ENCODE data around the gene MUTYH.

MUTYH gene

GRCh38 chr1:45348966-45349677 lies 8.9 kb upstream of the MUTYH start:
- no peak for DNase-seq (ENCODE audit: low read depth, low spot score)

- no peak for DNase-seq (ENCODE audit: low read depth, low spot score)
Observed at GRCh38 chr1:45348609-45348965, 8.3 kb upstream of the MUTYH start.

- no peak for DNase-seq (ENCODE audit: low read depth, low spot score)
Observed at GRCh38 chr1:45348020-45348419, 7.8 kb upstream of the MUTYH start.

- DNase-seq (ENCODE audit: low read depth, low spot score) = no peak
Observed at GRCh38 chr1:45346473-45346872, 6.2 kb upstream of the MUTYH start.

DNA sequence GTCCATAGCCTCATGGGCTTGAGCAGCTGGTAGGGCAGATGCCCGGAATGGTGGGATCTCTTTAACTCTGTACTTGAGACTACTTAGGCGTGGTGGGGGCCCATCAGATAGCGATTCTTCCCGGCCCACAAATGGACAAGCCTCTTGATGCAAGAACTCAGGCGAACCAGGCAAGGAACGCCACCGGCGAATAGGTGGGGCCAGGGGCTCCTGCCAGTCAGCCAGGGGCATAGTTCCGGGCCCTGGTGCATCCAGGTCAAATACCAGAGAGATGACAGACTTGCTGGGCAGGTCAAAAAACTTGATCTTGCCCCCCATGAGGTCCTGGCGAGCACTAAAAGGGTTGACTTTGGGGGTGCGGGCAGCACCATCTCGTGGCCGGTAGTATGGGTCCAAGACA lies 4.8 kb upstream of the MUTYH start:
- DNase-seq (ENCODE audit: low read depth, low spot score) = no peak

DNA sequence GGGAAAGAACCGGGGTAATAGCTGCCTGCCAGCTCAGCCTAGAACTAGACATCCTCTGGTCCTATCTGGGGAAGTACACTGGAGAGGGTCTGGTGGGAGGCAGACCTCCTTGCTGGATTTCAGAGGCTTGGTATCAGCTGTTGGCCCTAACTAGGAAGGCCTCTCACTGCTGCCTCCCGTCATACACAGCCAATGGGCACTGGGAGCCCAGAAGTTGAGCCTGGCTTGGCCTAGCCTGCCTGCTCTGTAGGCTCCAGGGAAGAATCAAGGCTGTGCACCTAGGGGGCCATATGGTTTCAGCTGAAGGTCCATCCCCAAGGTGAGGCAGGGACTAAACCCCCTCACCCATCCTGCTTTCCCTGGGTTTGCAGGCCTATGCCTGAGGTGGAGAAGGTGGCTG lies 4.3 kb upstream of the MUTYH start:
- DNase-seq (ENCODE audit: low read depth, low spot score) = no peak

GRCh38 chr1:45340816-45341466 lies 701 bp upstream of the MUTYH start:
- DNase-seq (ENCODE audit: low read depth, low spot score) = no peak

DNA sequence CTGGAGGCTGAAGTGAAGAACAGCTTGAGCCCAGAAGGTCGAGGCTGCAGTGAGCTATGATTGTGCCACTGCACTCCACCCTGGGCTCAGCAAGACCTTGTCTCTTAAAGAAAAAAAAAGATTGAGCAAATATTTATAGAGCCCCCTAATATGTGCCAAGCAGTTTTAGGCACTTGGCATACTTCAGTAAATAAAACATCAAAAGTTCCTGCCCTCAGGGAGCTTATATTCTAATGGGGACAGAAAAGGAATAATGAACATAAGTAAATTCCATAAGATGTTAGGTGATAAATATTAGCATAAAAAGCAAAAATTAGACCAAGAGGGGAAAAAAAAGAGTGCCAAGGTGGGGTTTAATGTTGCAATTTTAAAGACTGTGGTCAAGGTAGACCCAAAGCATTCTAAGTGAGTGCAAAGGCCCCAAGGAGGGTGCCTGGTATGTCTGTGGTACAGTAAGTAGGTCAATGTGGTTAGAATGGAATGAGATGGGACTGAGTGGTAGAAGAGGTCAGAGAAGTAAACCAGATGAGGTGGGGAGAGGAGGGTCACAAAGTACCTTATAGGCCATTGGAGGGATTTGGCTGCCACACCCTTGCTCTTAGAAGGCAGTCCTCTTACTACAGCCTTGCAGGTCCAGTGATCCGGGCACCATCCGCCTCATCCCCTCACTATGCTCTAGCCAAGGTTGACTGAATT lies 2.5 kb downstream of the MUTYH start:
- DNase-seq (ENCODE audit: low read depth, low spot score) = no peak

GRCh38 chr1:45335855-45336324 lies 4.3 kb downstream of the MUTYH start:
- DNase-seq (ENCODE audit: low read depth, low spot score) = no peak

- DNase-seq (ENCODE audit: low read depth, low spot score) = no peak
Observed at GRCh38 chr1:45334308-45335245, 5.7 kb downstream of the MUTYH start.

DNA sequence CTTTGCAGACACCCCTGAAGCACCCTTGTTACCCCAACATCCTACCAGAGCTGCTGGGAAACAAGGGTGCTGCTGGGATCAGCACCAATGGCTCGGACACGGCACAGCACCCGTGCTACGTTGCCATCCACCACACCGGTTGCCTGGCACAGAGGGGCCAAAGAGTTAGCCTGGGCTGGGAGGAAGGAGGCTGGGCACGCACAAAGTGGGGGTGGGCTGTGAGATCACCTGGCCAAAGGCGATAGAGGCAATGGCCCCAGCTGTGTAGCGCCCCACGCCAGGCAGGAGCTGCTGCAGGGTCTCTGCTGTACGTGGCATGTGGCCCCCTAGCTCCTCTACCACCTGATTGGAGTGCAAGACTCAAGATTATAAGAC lies 7.9 kb downstream of the MUTYH start:
- no peak for DNase-seq (ENCODE audit: low read depth, low spot score)

DNA sequence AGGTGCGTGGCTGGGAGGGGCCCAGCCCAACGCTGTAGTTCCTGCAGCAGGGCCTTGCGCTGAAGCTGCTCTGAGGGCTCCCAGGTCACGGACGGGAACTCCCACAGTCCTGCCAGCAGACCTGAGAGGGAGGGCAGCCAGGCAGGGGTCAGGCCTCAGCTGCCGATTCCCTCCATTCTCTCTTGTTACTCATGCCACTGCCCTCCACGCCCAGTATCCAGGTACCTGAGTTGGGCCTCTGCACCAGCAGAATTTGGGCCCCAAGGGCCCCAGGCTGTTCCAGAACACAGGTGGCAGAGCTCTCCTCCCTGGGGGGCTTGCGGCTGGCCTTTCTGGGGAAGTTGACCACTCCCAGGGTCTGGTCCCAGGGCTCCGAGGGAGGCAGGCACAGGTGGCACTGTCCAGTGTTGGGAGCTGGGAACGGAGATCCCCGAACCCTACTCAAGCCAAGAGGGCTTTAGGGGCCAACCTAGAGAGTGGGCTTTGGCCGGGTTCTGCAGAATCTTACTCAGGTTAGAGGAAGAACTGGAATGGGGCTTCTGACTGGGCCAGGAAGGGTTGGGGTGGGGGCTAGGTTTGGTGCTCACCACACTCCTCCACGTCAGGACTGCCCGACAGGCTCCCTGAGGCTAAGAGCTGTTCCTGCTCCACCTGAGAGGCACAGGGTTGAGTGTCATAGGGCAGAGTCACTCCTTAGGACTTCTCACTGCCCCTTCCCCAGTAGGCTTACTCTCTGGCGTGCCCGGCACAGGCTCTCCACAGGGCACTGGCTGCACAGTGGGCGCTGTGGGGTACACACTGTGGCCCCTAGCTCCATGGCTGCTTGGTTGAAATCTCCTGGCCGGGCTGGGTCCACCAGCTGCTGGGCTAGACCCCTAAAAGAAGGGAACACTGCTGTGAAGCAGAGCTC lies 8.5 kb downstream of the MUTYH start:
- no peak for DNase-seq (ENCODE audit: low read depth, low spot score)

- no peak for DNase-seq (ENCODE audit: low read depth, low spot score)
Observed at GRCh38 chr1:45329445-45329844, 10.8 kb downstream of the MUTYH start.

DNA sequence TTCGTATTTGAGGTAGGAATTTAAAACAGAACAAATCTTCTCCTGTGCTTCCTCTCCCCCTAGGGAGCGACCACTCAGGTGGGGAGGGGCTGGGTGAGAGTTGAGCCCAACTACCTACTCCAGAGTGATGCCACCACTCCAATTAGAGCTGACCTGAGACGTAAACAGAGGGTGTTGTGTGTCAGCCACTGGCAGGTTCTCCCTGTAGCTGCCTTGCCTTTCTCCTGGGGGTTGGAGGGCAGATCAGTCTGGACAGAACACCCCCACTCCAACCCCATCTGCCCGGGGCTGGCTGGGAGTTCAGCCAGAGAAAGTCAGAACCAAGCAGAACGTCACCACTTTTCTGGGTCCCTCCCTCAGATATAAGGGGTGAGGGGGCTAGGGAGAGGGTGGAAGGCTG lies 11.6 kb downstream of the MUTYH start:
- DNase-seq (ENCODE audit: low read depth, low spot score) = no peak

DNA sequence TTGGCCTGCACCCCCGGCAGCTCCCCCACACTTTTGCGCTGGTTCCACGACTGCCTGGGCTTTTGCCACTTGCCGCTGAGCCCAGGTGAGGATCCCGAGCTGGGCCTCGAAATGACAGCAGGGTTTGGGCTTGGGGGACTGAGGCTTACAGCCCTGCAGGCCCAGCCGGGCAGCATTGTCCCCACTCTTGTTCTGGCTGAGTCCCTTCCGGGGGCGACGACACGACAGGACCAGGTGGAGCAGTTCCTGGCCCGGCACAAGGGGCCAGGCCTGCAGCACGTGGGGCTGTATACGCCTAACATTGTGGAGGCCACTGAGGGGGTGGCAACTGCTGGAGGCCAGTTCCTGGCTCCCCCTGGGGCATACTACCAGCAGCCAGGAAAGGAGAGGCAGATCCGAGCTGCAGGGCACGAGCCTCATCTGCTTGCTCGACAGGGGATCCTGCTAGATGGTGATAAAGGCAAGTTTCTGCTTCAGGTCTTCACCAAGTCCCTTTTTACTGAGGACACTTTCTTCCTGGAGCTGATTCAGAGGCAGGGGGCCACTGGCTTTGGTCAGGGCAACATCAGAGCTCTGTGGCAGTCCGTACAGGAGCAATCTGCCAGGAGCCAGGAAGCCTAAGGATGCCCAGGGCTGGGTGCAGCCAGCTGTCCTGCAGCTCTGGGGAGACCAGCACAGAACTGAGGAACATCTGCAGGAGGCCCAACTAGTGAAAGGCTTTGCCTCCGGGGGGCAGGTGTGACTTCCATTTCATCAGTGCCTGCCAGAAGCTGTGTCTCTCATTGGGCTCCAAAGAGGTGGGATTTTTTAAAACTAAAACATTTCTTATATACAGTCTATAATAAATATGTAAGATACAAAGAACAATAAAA lies 12.4 kb downstream of the MUTYH start:
- no peak for DNase-seq (ENCODE audit: low read depth, low spot score)

GRCh38 chr1:45326627-45327623 lies 13.3 kb downstream of the MUTYH start, which contains the start of gene HPDL:
HPDL (plus strand) TSS chr1:45326895; CDS start chr1:45327149, 254 bp downstream.
- DNase-seq (ENCODE audit: low read depth, low spot score) = peak; percentile 76

- DNase-seq (ENCODE audit: low read depth, low spot score) = no peak
Observed at GRCh38 chr1:45325851-45326506, 14.3 kb downstream of the MUTYH start.

DNA sequence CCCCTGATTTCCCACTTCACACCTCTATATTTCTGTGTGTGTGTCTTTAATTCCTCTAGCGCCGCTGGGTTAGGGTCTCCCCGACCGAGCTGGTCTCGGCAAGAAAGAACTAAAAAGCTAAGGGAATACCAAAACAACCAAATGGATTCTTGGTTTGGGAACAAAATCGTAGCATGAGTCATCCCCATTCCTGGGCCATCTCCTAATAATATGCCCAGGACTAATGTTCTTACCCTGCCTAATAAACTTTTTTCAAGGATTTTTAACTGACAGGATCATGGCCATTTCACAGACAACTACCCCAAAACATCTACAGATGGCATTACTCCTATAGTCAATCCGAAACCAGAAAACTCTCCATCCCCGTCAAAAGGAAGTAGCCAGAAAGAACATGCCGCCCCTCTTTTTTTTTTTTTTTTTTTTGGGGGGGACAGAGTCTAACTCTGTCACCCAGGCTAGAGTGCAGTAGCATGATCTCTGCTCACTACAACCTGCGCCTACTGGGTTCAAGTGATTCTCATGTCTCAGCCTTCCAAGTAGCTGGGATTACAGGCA lies 17.7 kb downstream of the MUTYH start:
- DNase-seq (ENCODE audit: low read depth, low spot score) = no peak
